Endothelial cell of umbilical vein (primary cell): ENCODE measurements around the gene APBA2. TPM values are rescaled to one million over a fixed set of nuclear protein-coding genes. Genes with fewer than 3 reads are reported as not detected.

Experiments used
- BruUV-seq: library from RNA; stranded (reverse); fragments of 400-500 nt; replicated peaks from 2 replicates; lab custom pipeline; 2021; lab: Mats Ljungman, UMichigan
- CTCF ChIA-PET: fragments of 300-600, 350-600 bp; sonication (Branson Sonifier 250); formaldehyde crosslinking; loops from one replicate; lab custom pipeline; 2021; ENCODE audit warnings: antibody characterized with exemption, inconsistent platforms; lab: Charles Lee
- POLR2A ChIA-PET: fragments of 300-600, 350-600 bp; sonication (Branson Sonifier 250); formaldehyde crosslinking; loops from one replicate; lab custom pipeline; 2021; ENCODE audit warnings: antibody characterized with exemption, inconsistent platforms; lab: Charles Lee
- DNase-seq: peaks from one replicate; pipeline ENCODE4 v3.0.0-alpha.2; 2011; ENCODE audit warnings: low read depth, low spot score
- FAIRE-seq: peaks from 2 replicates; lab custom pipeline; 2011; peaks lifted over from hg19 to GRCh38; lab: Jason Lieb, UNC
- H2AFZ ChIP-seq: 2 replicates; pipeline ENCODE4 v1.6.0; 2012; ENCODE audit warnings: low read depth, low read length, control low read depth, inconsistent platforms
- H3K27ac ChIP-seq: 2 replicates; pipeline ENCODE4 v1.5.1; 2011; ENCODE audit warnings: low read depth, mild to moderate bottlenecking, control low read depth, low read length, moderate library complexity; ENCODE audit not compliant: insufficient read depth
- H3K27me3 ChIP-seq, 2 experiments: 2 replicates each; pipeline versions ENCODE4 v1.6.0 to v1.6.1; 2011; ENCODE audit warnings: low read length in 2 of 2, mixed read lengths in 1 of 2; ENCODE audit not compliant: control insufficient read depth in 2 of 2, insufficient read depth in 2 of 2
- H3K36me3 ChIP-seq, 2 experiments: 2 replicates in 1 of 2; 3 replicates in 1 of 2; pipeline ENCODE4 v1.5.1; 2011; ENCODE audit warnings: low read length in 2 of 2, mild to moderate bottlenecking in 1 of 2, moderate library complexity in 1 of 2; ENCODE audit not compliant: control insufficient read depth in 2 of 2, insufficient read depth in 2 of 2; ENCODE audit errors: extremely low read depth in 1 of 2
- H3K4me1 ChIP-seq: 3 replicates; pipeline ENCODE4 v1.5.1; 2011; ENCODE audit warnings: mild to moderate bottlenecking, low read length; ENCODE audit not compliant: control insufficient read depth, insufficient read depth; ENCODE audit errors: extremely low read depth
- H3K4me2 ChIP-seq: 2 replicates; pipeline ENCODE4 v1.6.1; 2011; ENCODE audit warnings: low read length, control low read depth, mixed read lengths; ENCODE audit not compliant: insufficient read depth
- H3K4me3 ChIP-seq, 3 experiments: fragments of 200-600 bp in 1 of 3; sonication (generic), shearing (Covaris generic) in 1 of 3; replicated peaks in 1 of 3; 2 replicates each; pipeline ENCODE4 v1.5.1; 2011 to 2016; ENCODE audit warnings: control low read depth in 3 of 3, low read length in 3 of 3, mild to moderate bottlenecking in 2 of 3, inconsistent platforms in 1 of 3, low read depth in 1 of 3, moderate library complexity in 1 of 3; ENCODE audit not compliant: insufficient read depth in 1 of 3
- H3K79me2 ChIP-seq: 2 replicates; pipeline ENCODE4 v1.6.0; 2012; ENCODE audit warnings: low read length, inconsistent platforms; ENCODE audit not compliant: control insufficient read depth, insufficient read depth
- H3K9ac ChIP-seq: replicated peaks from 2 replicates; pipeline ENCODE3; 2011; ENCODE audit warnings: low read length, control low read depth; ENCODE audit not compliant: insufficient read depth; ENCODE audit errors: extremely low read depth
- H3K9me1 ChIP-seq: replicated peaks from 3 replicates; pipeline ENCODE4 v1.6.0; 2011; ENCODE audit warnings: mild to moderate bottlenecking, low read length; ENCODE audit not compliant: control insufficient read depth, insufficient read depth; ENCODE audit errors: extremely low read depth
- H3K9me3 ChIP-seq: replicated peaks from 2 replicates; pipeline ENCODE4 v1.5.1; 2012; ENCODE audit warnings: low read length, inconsistent platforms; ENCODE audit not compliant: control insufficient read depth, insufficient read depth
- H4K20me1 ChIP-seq: replicated peaks from 2 replicates; pipeline ENCODE3; 2011; ENCODE audit warnings: mild to moderate bottlenecking, low read length; ENCODE audit not compliant: control insufficient read depth, insufficient read depth; ENCODE audit errors: extremely low read depth
- CTCF ChIP-seq, 2 donors: IDR thresholded peaks; 1 replicate in 1 of 2; 2 replicates in 1 of 2; pipeline ENCODE4 v1.5.1; 2011; ENCODE audit warnings: low read length in 2 of 2, mild to moderate bottlenecking in 2 of 2, moderate library complexity in 2 of 2, control low read depth in 1 of 2, inconsistent platforms in 1 of 2, low read depth in 1 of 2; ENCODE audit not compliant: insufficient read depth in 1 of 2; ENCODE audit errors: extremely low read depth in 1 of 2
- EZH2 ChIP-seq: IDR thresholded peaks from 2 replicates; pipeline ENCODE4 v1.6.1; 2012; ENCODE audit warnings: borderline replicate concordance, low read depth, mild to moderate bottlenecking, moderate library complexity, low read length, inconsistent platforms; ENCODE audit not compliant: severe bottlenecking
- FOS ChIP-seq: IDR thresholded peaks from 2 replicates; pipeline ENCODE4 v1.6.1; 2011; ENCODE audit warnings: mild to moderate bottlenecking, low read length, moderate library complexity, borderline replicate concordance; ENCODE audit not compliant: insufficient read depth
- GATA2 ChIP-seq: IDR thresholded peaks from 2 replicates; pipeline ENCODE4 v1.7.0; 2011; ENCODE audit warnings: low read depth, mild to moderate bottlenecking, moderate library complexity, mixed read lengths, low read length; ENCODE audit not compliant: insufficient read length, insufficient read depth
- JUN ChIP-seq: IDR thresholded peaks from 2 replicates; pipeline ENCODE4 v1.6.1; 2011; ENCODE audit warnings: borderline replicate concordance, low read depth; ENCODE audit not compliant: insufficient read length, insufficient read depth
- MAX ChIP-seq: IDR thresholded peaks from 2 replicates; pipeline ENCODE4 v1.6.1; 2011; ENCODE audit not compliant: insufficient read depth, insufficient read length
- MYC ChIP-seq: IDR thresholded peaks from one replicate; pipeline ENCODE4 v1.6.1; 2011; ENCODE audit warnings: mild to moderate bottlenecking, low read depth, low read length
- POLR2A ChIP-seq: IDR thresholded peaks from 2 replicates; pipeline ENCODE4 v1.6.1; 2012; ENCODE audit warnings: low read depth, mild to moderate bottlenecking, control low read depth, low read length
- POLR2AphosphoS5 ChIP-seq: IDR thresholded peaks from 2 replicates; pipeline ENCODE4 v1.6.1; 2012; ENCODE audit warnings: low read depth, mild to moderate bottlenecking, control low read depth, low read length, moderate library complexity; ENCODE audit not compliant: insufficient read depth
- dilution Hi-C: fragments of 300-500 bp; cut with MboI; formaldehyde crosslinking; loops from one replicate; pipeline ENCODE4 v1.15.0; 2019; ENCODE audit warnings: low sequenced_read_pairs; ENCODE audit not compliant: extremely low pct_ligation_motif_present
- intact Hi-C: fragments of 100-400 bp; cut with micrococcal nuclease; formaldehyde crosslinking; loops from one replicate; pipeline ENCODE4 v1.10.0; 2022
- polyA plus RNA-seq, 4 experiments: library from polyadenylated mRNA; depleted of rRNA in 3 of 4; stranded (reverse) in 3 of 4; unstranded in 1 of 4; fragments of >200 nt; gene quantifications; 2 replicates each; pipeline versions ENCODE4 v1.2.1 to v1.2.3, GENCODE V29; 2011 to 2012; ENCODE audit warnings: missing spikeins in 1 of 4
- total RNA-seq: library from RNA; stranded (reverse); gene quantifications from 2 replicates; pipeline ENCODE4 v1.2.3, GENCODE V29; 2021

The APBA2 gene
- total and polyA plus RNA-seq, 2 donors (not counting 3 experiments of a cell fraction or from before 2014, with no cell fraction given): 5.7 to 11.1 TPM

- Histone ChIP-seq H3K79me2 (no peaks in the 10 kb centered on the region), H3K9me1 (no peaks in the 10 kb centered on the region), H3K9me3 (no peaks in the 10 kb centered on the region), H3K9ac (no peak overlapping the region), H2AFZ (no peak overlapping the region), H3K27me3 (no peaks in the 10 kb centered on the region), H4K20me1 (no peaks in the 10 kb centered on the region), H3K4me2 (no peak overlapping the region), H3K27ac (no peak overlapping the region), H3K4me1 (no peaks in the 10 kb centered on the region), H3K36me3 (no peaks in the 10 kb centered on the region), H3K4me3 (no peak overlapping the region)
- BruUV-seq: no TSS peak
- FAIRE-seq (no peak), DNase-seq (no peak)
- ChIA-PET CTCF (no interaction called here), POLR2A (no interaction called here)
- TF ChIP-seq POLR2A (no peak), EZH2 (no peak), FOS (no peak), POLR2AphosphoS5 (no peak), GATA2 (no peak), MAX (no peak), CTCF (IDR thresholded peaks at IDR 0.05; ENCODE audit: extremely low read depth in 1 of 2, insufficient read depth in 1 of 2, low read depth in 1 of 2, low read length in 2 of 2) (no peak), MYC (no peak), JUN (no peak)
- intact Hi-C loops (no loop called here), dilution Hi-C loops (no loop called here)
These were observed 62.3 kb downstream of the APBA2 start for GRCh38 chr15:28948036-28948435.
